ENCODE data around the gene TMEM145.

DNA sequence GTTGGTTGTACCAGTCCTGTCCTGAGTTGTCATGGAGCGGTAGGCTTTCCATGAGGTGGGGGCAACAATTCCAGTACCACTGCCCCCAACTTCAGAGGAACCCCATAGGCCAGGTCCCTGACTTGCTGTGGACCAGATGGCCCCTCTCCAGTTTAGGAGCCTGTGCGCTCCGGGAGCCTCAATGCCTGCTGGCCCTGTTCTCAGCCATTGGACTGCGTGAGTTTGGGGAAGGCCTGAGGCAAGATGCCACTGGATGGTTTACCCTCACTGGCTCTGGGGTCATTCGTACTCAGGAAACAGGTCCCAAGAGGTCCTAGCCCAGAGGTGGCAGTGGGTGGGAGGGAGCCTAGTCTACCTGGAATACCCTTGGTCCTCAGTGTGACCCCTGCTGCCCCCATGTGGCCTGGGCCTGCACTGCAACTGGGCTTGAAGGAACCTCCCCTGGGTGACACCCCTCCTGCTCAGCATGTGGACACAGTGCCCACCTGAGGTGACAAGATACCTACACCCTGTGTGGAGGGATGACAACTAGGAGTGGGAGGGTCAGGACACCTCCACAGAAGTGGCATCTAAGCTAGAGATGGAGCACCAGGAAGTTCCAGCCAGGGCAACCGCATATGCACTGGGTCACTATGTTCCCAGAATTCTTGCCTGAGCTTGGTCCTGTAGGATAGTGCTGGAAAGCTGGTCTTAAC is 17.1 kb upstream of the TMEM145 start:
- TF ChIP-seq, protein P1, sequence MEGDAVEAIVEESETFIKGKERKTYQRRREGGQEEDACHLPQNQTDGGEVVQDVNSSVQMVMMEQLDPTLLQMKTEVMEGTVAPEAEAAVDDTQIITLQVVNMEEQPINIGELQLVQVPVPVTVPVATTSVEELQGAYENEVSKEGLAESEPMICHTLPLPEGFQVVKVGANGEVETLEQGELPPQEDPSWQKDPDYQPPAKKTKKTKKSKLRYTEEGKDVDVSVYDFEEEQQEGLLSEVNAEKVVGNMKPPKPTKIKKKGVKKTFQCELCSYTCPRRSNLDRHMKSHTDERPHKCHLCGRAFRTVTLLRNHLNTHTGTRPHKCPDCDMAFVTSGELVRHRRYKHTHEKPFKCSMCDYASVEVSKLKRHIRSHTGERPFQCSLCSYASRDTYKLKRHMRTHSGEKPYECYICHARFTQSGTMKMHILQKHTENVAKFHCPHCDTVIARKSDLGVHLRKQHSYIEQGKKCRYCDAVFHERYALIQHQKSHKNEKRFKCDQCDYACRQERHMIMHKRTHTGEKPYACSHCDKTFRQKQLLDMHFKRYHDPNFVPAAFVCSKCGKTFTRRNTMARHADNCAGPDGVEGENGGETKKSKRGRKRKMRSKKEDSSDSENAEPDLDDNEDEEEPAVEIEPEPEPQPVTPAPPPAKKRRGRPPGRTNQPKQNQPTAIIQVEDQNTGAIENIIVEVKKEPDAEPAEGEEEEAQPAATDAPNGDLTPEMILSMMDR (conservative IDR thresholded peaks at IDR 0.05; ENCODE audit: low read length) = peak; percentile 96
- no peak for TF ChIP-seq EZH2phosphoT487 (IDR thresholded peaks at IDR 0.05; ENCODE audit: borderline replicate concordance)

All from Loucy (cell line).